WI38 (cell line): Measurements from ENCODE around the gene TSPAN11.

Experiments used
- H3K4me3 ChIP-seq: 2 replicates; pipeline ENCODE4 v1.5.1; 2011; ENCODE audit warnings: low read depth, mild to moderate bottlenecking, control low read depth, low read length
- TF ChIP-seq, protein P1 (sequence below): IDR thresholded peaks from 2 replicates; pipeline ENCODE4 v1.5.1; 2012; ENCODE audit warnings: low read depth, mild to moderate bottlenecking, control low read depth, low read length

The TSPAN11 gene

DNA sequence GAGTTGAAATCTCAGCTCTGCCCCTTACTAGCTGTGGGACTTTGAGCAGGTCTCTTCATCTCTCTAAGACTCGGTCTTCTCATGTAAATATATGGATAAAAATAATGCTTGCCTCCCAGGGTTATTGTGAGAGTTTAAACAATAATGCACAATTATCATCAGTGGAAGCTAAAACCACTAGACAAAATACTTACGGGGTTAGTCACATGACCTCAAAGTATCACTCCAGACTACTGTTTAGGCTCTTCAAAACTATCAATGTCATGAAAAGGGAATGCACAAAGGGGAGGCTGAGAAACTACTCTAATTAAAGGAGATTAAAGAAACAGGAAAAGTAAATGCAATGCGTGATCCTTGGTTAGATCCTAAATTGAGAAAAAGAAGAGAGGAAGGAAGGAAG is 24.5 kb upstream of the TSPAN11 start:
- TF ChIP-seq, protein P1, sequence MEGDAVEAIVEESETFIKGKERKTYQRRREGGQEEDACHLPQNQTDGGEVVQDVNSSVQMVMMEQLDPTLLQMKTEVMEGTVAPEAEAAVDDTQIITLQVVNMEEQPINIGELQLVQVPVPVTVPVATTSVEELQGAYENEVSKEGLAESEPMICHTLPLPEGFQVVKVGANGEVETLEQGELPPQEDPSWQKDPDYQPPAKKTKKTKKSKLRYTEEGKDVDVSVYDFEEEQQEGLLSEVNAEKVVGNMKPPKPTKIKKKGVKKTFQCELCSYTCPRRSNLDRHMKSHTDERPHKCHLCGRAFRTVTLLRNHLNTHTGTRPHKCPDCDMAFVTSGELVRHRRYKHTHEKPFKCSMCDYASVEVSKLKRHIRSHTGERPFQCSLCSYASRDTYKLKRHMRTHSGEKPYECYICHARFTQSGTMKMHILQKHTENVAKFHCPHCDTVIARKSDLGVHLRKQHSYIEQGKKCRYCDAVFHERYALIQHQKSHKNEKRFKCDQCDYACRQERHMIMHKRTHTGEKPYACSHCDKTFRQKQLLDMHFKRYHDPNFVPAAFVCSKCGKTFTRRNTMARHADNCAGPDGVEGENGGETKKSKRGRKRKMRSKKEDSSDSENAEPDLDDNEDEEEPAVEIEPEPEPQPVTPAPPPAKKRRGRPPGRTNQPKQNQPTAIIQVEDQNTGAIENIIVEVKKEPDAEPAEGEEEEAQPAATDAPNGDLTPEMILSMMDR = no peak
- no peak overlapping the region for H3K4me3 ChIP-seq

DNA sequence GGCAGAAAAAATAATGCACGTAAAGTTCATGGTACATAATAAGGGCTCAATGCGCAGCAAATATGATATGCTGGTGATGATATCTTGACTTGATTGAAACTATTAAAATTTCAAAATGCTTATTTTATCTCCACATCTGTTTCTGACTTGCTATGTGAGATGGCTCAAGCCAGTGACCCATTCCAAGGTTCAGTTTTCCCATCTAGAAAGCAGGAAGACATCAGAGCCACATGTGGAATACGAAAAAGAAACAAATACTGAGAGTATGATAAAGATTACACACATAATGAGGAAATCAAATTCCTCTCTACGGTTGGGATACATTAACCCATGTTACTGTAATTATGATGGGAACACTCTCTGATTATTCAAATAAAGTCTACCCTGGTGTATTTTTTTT is 24.0 kb upstream of the TSPAN11 start:
- TF ChIP-seq, protein P1 = no peak
- no peak overlapping the region for H3K4me3 ChIP-seq

DNA sequence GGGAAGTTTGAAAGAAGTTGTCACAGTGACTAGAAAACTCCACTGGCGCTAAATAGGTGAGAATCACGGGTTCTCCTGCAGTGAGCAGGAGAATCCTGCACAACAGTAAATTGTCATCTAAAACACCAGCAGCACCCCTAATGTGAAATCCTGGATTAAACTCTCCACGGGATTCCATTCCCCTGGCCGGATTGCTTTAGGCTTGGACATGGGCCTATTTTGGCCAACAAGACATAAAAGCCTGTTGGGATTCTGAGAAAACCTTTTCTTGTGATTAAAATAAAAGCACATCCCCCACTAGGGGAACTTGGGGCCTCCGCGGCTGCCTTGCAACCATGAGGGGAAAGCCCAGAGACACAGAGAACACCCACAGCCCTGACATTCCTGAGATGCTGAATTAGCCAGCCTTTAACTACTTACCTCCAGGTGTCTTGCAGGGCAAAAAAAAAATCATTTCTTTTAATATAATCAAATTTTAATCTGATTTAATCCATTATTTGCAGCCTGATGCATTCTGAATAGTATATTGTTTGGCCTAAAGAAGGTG is 21.0 kb upstream of the TSPAN11 start:
- TF ChIP-seq, protein P1 = no peak
- no peak overlapping the region for H3K4me3 ChIP-seq

DNA sequence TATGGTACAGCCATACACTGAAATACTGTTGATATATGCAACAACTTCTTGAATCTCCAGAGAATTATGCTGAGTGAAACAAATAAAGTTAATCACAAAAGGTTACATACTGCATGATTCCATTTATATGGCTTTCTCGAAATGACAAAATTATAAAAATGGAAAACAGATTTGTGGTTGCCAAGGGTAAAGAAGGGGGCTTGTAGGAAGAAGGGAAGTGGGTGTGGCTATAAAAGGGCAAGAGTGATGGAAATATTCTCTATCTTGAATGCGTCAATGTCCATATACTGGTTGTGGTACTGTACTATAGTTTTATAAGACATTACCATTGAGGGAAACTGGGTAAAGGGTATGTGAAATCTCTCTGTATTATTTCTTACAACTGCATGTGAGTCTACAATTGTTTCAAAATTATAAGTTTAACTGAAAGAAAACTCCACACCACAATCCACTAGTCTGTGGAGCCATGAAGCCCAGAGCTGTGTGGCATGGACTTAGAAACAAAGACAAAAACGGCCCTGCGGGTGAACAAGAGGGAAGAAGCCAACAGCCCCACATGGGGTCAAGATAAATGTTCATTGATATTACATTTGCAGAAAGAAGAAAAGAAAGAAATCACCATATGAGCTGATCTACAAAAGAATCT is 18.3 kb upstream of the TSPAN11 start:
- TF ChIP-seq, protein P1 = no peak
- no peak overlapping the region for H3K4me3 ChIP-seq

DNA sequence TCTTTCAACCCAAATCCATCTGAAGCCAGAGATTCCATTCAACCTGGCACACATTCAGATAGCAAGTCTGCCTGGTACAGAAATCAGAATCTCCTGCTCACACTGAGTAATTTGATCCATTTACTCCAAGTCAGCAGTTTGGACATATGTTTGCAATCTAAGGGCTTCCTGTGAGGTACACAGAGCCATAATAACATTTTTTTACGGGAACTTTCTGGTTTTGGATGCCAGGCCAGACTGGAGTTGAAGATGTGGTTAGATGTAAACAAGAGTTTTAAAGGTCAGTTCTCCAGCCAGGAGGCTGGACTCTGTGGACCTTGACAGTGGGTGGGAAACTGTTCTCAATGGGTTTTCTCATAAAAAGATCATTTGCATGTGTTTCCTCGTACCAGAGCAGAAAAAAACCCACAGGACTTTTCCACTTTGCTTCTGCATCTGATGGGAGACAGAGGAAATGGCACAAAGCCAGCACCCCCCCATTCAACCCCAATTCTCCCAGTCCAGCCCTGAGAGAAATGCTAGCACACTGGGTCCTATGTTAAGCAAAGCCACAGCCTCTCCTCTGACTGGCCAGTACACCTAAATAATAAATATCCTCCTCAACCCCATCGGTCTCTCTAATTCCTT is 17.7 kb upstream of the TSPAN11 start:
- H3K4me3 ChIP-seq = no peak overlapping the region
- TF ChIP-seq, protein P1 = no peak

DNA sequence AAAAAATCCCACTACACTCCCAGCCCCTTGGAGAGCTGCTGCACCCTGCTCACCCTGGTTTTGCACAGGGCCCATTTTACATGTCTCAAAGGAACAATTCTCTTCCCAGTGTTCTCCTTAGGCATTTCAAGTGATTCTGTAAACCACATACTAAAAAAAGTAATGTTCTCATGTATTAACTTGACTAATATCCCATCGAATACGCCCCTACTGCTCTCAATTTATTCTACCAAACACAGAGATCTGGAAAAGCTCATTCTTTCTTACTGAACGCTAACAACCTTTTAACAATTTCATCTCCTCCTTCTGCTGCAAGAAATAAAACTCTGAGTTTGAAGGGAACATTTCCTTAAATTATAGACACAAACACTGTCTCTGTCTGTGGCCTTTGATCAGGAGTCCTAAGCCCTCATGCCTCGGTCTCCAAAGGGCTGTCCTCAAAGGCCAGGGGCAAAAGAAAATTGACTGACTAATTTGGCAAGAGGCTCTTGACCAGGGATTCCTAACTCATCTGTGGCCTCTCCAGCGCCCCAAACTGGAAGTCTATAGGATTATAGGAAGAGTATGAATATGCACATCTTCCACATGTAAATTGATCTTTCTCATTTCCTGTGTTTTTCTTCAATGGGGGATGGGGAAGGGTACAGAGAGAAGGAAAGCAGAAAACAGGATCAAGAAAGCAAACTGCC is 17.1 kb upstream of the TSPAN11 start:
- H3K4me3 ChIP-seq = no peak overlapping the region
- TF ChIP-seq, protein P1 = no peak

DNA sequence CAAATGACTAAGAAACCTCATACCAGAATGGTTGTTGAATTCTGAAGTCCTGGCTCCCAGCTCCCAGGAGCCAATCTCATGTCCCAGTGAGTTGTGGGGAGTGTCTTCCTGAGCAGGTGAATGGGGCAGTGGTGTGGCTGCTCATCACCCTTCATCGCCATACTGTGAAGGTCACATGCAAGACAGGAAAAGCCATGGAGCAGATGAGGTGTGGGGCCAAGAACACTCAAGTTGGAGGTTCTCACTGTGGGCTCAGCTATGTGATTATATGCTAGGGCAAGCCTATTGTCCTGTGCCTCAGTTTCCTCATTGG is 16.6 kb upstream of the TSPAN11 start:
- TF ChIP-seq, protein P1 = no peak
- no peak overlapping the region for H3K4me3 ChIP-seq
